HG03280 (cell line): Measurements from ENCODE around the gene NOL4.

Experiments
- ATAC-seq: cut with Tn5 transposase; IDR thresholded peaks from one replicate; pipeline ENCODE4 v1.9.1; 2021; ENCODE audit warnings: mild to moderate bottlenecking, moderate library complexity; ENCODE audit not compliant: unreplicated experiment

NOL4 gene

DNA sequence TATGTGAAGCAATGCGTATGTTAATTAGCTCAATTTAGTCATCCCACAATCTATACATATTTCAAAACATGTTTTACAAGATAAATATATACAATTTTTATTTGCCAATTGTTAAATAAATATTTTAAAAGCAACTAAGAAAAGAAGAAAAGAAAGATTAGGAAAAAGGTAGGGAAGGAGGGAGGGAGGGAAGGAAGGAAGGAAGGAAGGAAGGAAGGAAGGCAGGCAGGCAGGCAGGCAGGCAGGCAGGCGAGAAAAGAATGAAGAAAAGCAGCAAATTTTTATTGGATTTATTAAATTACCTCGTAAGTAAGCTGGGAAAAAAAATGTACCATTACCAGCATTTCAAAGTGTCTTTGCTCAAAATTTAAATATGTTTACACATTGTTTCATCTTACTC lies 30.5 kb downstream of the NOL4 start:
- ATAC-seq: no peak

DNA sequence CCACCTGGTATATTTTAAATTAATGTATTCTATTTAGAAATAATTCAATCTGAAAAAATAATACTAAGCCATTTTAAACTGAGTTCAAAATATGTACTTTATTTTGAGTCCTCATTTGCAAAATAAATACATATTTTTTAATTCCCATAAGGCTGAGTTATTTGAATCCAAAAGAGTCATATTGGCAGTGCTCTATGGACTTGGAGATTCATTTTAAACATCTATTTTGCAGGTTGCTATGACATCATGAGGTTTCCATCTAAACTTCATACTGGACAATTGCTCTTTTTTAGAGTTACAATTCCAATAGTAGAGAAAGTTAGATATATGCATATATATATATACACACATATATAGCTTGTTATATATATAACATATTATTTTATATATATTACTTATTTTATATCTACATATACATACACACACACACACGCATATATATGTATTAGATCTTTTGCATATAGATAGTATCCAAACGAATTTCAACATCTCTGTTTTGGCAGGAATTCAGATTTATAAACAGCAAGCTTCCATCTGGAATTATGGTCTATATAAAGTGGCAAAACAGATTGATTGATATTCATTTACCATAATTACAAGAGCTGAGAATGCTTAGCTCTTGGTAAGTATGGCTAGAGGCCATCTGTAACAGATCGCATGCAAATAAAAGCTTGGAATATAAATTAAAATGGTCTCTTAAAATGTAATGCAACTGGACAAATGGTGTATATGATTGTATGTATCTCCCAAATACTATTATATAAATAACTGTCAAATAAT lies 34.9 kb downstream of the NOL4 start:
- ATAC-seq: no peak
